H9 (cell line): ENCODE results near the gene SDK1. TPM values are rescaled to one million over a fixed set of nuclear protein-coding genes. Genes with fewer than 3 reads are reported as not detected.

Experiments
- DNase-seq: peaks from one replicate; pipeline ENCODE4 v3.0.0-alpha.2; 2017
- H2AFZ ChIP-seq: one replicate; pipeline ENCODE4 v1.6.1; 2013; ENCODE audit warnings: mild to moderate bottlenecking, low read length, control low read depth, moderate library complexity
- H2AK5ac ChIP-seq: 2 replicates; pipeline ENCODE4 v1.6.1; 2013; ENCODE audit warnings: low read length, control low read depth, mixed read lengths; ENCODE audit not compliant: insufficient read length
- H2BK120ac ChIP-seq: one replicate; pipeline ENCODE4 v1.6.1; 2013; ENCODE audit warnings: low read depth, mild to moderate bottlenecking, low read length, control low read depth, inconsistent platforms; ENCODE audit not compliant: poor library complexity, severe bottlenecking
- H2BK12ac ChIP-seq: 2 replicates; pipeline ENCODE4 v1.6.1; 2013; ENCODE audit warnings: low read length, control low read depth, mixed read lengths, low read depth; ENCODE audit not compliant: insufficient read length
- H2BK15ac ChIP-seq: 2 replicates; pipeline ENCODE4 v1.6.1; 2013; ENCODE audit warnings: low read depth, low read length, control low read depth
- H2BK20ac ChIP-seq: one replicate; pipeline ENCODE4 v1.6.1; 2013; ENCODE audit warnings: low read depth, mild to moderate bottlenecking, low read length, control low read depth, inconsistent platforms; ENCODE audit not compliant: poor library complexity, severe bottlenecking
- H2BK5ac ChIP-seq: 2 replicates; pipeline ENCODE4 v1.6.1; 2013; ENCODE audit warnings: low read length, control low read depth, mixed read lengths; ENCODE audit not compliant: insufficient read length
- H3K14ac ChIP-seq: 2 replicates; pipeline ENCODE4 v1.6.1; 2013; ENCODE audit warnings: low read length, control low read depth; ENCODE audit not compliant: insufficient read depth
- H3K18ac ChIP-seq: 2 replicates; pipeline ENCODE4 v1.6.1; 2013; ENCODE audit warnings: low read depth, mild to moderate bottlenecking, mixed read lengths, low read length, control low read depth; ENCODE audit not compliant: insufficient read length
- H3K23ac ChIP-seq: 2 replicates; pipeline ENCODE4 v1.6.1; 2013; ENCODE audit warnings: low read length, control low read depth, mixed read lengths, low read depth; ENCODE audit not compliant: insufficient read length
- H3K23me2 ChIP-seq: 2 replicates; pipeline ENCODE4 v1.6.1; 2013; ENCODE audit warnings: low read depth, mild to moderate bottlenecking, mixed read lengths, low read length, control low read depth; ENCODE audit not compliant: insufficient read length, poor library complexity, severe bottlenecking
- H3K27ac ChIP-seq: 2 replicates; pipeline ENCODE4 v1.5.1; 2013; ENCODE audit warnings: low read length, control low read depth, mixed read lengths, low read depth; ENCODE audit not compliant: insufficient read length
- H3K27me3 ChIP-seq: 2 replicates; pipeline ENCODE4 v1.6.1; 2013; ENCODE audit warnings: low read length, control low read depth, inconsistent platforms; ENCODE audit not compliant: insufficient read depth
- H3K4ac ChIP-seq: 2 replicates; pipeline ENCODE4 v1.6.1; 2013; ENCODE audit warnings: low read depth, mild to moderate bottlenecking, control low read depth, inconsistent platforms, low read length, moderate library complexity
- H3K4me1 ChIP-seq: 2 replicates; pipeline ENCODE4 v1.6.1; 2013; ENCODE audit warnings: low read length, control low read depth, inconsistent platforms; ENCODE audit not compliant: insufficient read depth
- H3K4me2 ChIP-seq: 2 replicates; pipeline ENCODE4 v1.6.1; 2013; ENCODE audit warnings: low read length, control low read depth, mixed read lengths; ENCODE audit not compliant: insufficient read length, insufficient read depth
- H3K56ac ChIP-seq: 2 replicates; pipeline ENCODE4 v1.6.1; 2013; ENCODE audit warnings: low read depth, mild to moderate bottlenecking, mixed read lengths, low read length, control low read depth; ENCODE audit not compliant: insufficient read length
- H3K79me1 ChIP-seq: 2 replicates; pipeline ENCODE4 v1.6.1; 2013; ENCODE audit warnings: low read depth, mild to moderate bottlenecking, moderate library complexity, low read length, control low read depth, inconsistent platforms; ENCODE audit not compliant: insufficient read depth, poor library complexity, severe bottlenecking
- H3K79me2 ChIP-seq: 2 replicates; pipeline ENCODE4 v1.6.1; 2013; ENCODE audit warnings: low read length, control low read depth, inconsistent platforms; ENCODE audit not compliant: insufficient read depth
- H3K9ac ChIP-seq: 2 replicates; pipeline ENCODE4 v1.6.1; 2013; ENCODE audit warnings: low read length, control low read depth, mixed read lengths; ENCODE audit not compliant: insufficient read length; ENCODE audit errors: extremely low read depth
- H3K9me3 ChIP-seq: one replicate; pipeline ENCODE4 v1.6.1; 2013; ENCODE audit warnings: low read depth, low read length, inconsistent platforms; ENCODE audit not compliant: control insufficient read depth
- H3T11ph ChIP-seq: one replicate; pipeline ENCODE4 v1.6.1; 2013; ENCODE audit warnings: mild to moderate bottlenecking, low read length, control low read depth, inconsistent platforms
- H4K20me1 ChIP-seq: one replicate; pipeline ENCODE4 v1.6.1; 2013; ENCODE audit not compliant: control insufficient read depth, insufficient read length, insufficient read depth
- H4K5ac ChIP-seq: 2 replicates; pipeline ENCODE4 v1.6.1; 2013; ENCODE audit warnings: low read depth, mild to moderate bottlenecking, mixed read lengths, low read length, control low read depth; ENCODE audit not compliant: insufficient read length
- H4K8ac ChIP-seq: replicated peaks from 2 replicates; pipeline ENCODE4 v1.6.1; 2013; ENCODE audit warnings: low read length, control low read depth, mixed read lengths, low read depth; ENCODE audit not compliant: insufficient read length
- H4K91ac ChIP-seq: 2 replicates; pipeline ENCODE4 v1.6.1; 2013; ENCODE audit warnings: low read depth, mild to moderate bottlenecking, moderate library complexity, mixed read lengths, low read length, control low read depth; ENCODE audit not compliant: insufficient read length
- H3K27ac Mint-ChIP-seq, 3 experiments: 2 replicates in 2 of 3; 3 replicates in 1 of 3; pipeline ENCODE4 v1.8.0; 2020 to 2021; ENCODE audit warnings: mixed read lengths in 3 of 3, mild to moderate bottlenecking in 1 of 3, moderate library complexity in 1 of 3
- H3K27me3 Mint-ChIP-seq: 2 replicates; pipeline ENCODE4 v1.8.0; 2021; ENCODE audit warnings: low read depth, mild to moderate bottlenecking, moderate library complexity, mixed read lengths
- H3K36me3 Mint-ChIP-seq, 3 experiments: 2 replicates in 2 of 3; 3 replicates in 1 of 3; pipeline ENCODE4 v1.8.0; 2020 to 2021; ENCODE audit warnings: low read depth in 3 of 3, mixed read lengths in 3 of 3; ENCODE audit not compliant: insufficient read depth in 1 of 3
- H3K4me1 Mint-ChIP-seq, 2 experiments: 2 replicates each; pipeline ENCODE4 v1.8.0; 2020; ENCODE audit warnings: mixed read lengths in 2 of 2
- H3K4me3 Mint-ChIP-seq, 2 experiments: 2 replicates in 1 of 2; 3 replicates in 1 of 2; pipeline ENCODE4 v1.8.0; 2020 to 2021; ENCODE audit warnings: mild to moderate bottlenecking in 2 of 2, mixed read lengths in 2 of 2, moderate library complexity in 1 of 2
- H3K9me3 Mint-ChIP-seq, 2 experiments: 2 replicates in 1 of 2; 3 replicates in 1 of 2; pipeline ENCODE4 v1.8.0; 2020; ENCODE audit warnings: mild to moderate bottlenecking in 2 of 2, mixed read lengths in 2 of 2, moderate library complexity in 1 of 2
- WGBS: extraction: QIAGEN DNeasy Blood & Tissue Kit; methylation state at CpG from one replicate; pipeline ENCODE4 v1.1.7; 2013; ENCODE audit warnings: missing lambda C conversion rate, low lambda C conversion rate, mixed read lengths; ENCODE audit not compliant: insufficient read length; ENCODE audit errors: extremely low coverage; 5-methylcytosine and 5-hydroxymethylcytosine counted together
- total RNA-seq: library from RNA; stranded (reverse); gene quantifications from 2 replicates; pipeline ENCODE4 v1.2.1, GENCODE V29; 2021
- TF ChIP-seq, protein P1 (sequence below): fragments of 200-600 bp; sonication (generic); conservative IDR thresholded peaks from 3 replicates; pipeline ENCODE4 v1.8.0; 2021; ENCODE audit warnings: antibody characterized with exemption, mild to moderate bottlenecking

The SDK1 gene
- total RNA-seq, 1 experiment from 2014 or later: 8.7 TPM

DNA sequence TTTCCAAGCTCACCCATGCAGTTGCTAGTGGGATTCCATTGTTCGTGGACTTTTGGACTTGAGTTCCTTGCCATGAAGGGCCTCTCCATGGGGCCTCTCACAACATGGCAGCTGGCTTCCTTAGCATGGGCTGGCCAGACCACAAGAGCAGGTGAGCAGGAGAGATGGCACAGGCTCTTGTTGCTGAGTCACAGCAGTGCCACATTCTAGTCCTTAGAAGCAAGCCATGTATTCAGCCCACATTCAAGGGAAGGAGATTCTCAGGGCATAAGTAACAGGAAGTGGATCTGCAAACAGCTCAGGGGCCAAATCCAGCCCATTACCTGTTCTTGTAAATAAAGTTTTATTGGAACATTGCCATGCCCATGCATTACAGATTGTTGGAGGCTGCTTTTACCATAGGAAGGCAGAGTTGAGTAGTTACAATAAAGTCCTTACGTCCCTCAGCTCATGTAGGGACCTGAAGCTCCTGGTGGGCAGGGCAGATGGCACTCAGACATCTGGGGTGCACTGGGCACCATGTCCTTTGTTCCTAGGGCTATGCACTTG lies 899.6 kb downstream of the SDK1 start:
- Histone ChIP-seq H2BK20ac (no peak overlapping the region), H3K27me3 (no peaks in the 10 kb centered on the region), H3K14ac (no peak overlapping the region), H2AK5ac (no peak overlapping the region), H4K5ac (no peak overlapping the region), H3K18ac (no peak overlapping the region), H2AFZ (no peak overlapping the region), H3K9me3 (no peaks in the 10 kb centered on the region), H2BK15ac (no peak overlapping the region), H4K20me1 (no peaks in the 10 kb centered on the region), H2BK120ac (no peak overlapping the region), H3K4me2 (no peak overlapping the region), H3K9ac (no peak overlapping the region), H3K56ac (no peak overlapping the region), H3T11ph (no peak overlapping the region), H3K4ac (no peak overlapping the region), H3K79me1 (no peaks in the 10 kb centered on the region), H2BK5ac (no peak overlapping the region), H4K91ac (no peak overlapping the region), H4K8ac (no peak overlapping the region), H3K27ac (no peak overlapping the region), H2BK12ac (no peak overlapping the region), H3K79me2 (no peaks in the 10 kb centered on the region), H3K23ac (no peak overlapping the region), H3K4me1 (no peaks in the 10 kb centered on the region), H3K23me2 (no peaks in the 10 kb centered on the region)
- Mint-ChIP-seq H3K4me1 (peaks cover 13 to 27% of the 10 kb centered on the region in 2 experiments), H3K4me3 (no peak overlapping the region), H3K9me3 (no peaks in the 10 kb centered on the region), H3K27me3 (no peaks in the 10 kb centered on the region), H3K36me3 (no peaks in the 10 kb centered on the region; a peak in 1 of 7 replicates), H3K27ac (no peak overlapping the region)
- TF ChIP-seq, protein P1, sequence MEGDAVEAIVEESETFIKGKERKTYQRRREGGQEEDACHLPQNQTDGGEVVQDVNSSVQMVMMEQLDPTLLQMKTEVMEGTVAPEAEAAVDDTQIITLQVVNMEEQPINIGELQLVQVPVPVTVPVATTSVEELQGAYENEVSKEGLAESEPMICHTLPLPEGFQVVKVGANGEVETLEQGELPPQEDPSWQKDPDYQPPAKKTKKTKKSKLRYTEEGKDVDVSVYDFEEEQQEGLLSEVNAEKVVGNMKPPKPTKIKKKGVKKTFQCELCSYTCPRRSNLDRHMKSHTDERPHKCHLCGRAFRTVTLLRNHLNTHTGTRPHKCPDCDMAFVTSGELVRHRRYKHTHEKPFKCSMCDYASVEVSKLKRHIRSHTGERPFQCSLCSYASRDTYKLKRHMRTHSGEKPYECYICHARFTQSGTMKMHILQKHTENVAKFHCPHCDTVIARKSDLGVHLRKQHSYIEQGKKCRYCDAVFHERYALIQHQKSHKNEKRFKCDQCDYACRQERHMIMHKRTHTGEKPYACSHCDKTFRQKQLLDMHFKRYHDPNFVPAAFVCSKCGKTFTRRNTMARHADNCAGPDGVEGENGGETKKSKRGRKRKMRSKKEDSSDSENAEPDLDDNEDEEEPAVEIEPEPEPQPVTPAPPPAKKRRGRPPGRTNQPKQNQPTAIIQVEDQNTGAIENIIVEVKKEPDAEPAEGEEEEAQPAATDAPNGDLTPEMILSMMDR: no peak
- no CpG with 5 or more reads among the region's 2 CpGs for whole genome bisulfite sequencing
- DNase-seq: no peak
